ELR (cell line): ENCODE data around the gene PRELID2.
"Not testable (repeated sequence)": the region's sequence is repeated elsewhere in the genome, so short reads cannot be mapped to it uniquely, and the experiment has no call there.

Experiments
- DNase-seq: peaks from one replicate; pipeline ENCODE4 v3.0.0-alpha.2; 2015; ENCODE audit warnings: low read depth

Gene PRELID2

GRCh38 chr5:145743396-145744061, 91.6 kb downstream of the PRELID2 start:
- DNase-seq = no peak

- DNase-seq = no peak
Measured at GRCh38 chr5:145739843-145740242, 95.3 kb downstream of the PRELID2 start.

GRCh38 chr5:145738227-145738626, 96.9 kb downstream of the PRELID2 start:
- no peak for DNase-seq

GRCh38 chr5:145737578-145737977, 97.6 kb downstream of the PRELID2 start:
- no peak for DNase-seq

- not testable (repeated sequence) for DNase-seq
Measured at GRCh38 chr5:145729956-145730355, 105.2 kb downstream of the PRELID2 start.

- no peak for DNase-seq
Measured at GRCh38 chr5:145723516-145723915, 111.6 kb downstream of the PRELID2 start.

- DNase-seq = peak; percentile 56
Measured at GRCh38 chr5:145718956-145719355, 116.2 kb downstream of the PRELID2 start.

GRCh38 chr5:145715412-145715811, 119.7 kb downstream of the PRELID2 start:
- DNase-seq = no peak

- no peak for DNase-seq
Measured at GRCh38 chr5:145712245-145712644, 122.9 kb downstream of the PRELID2 start.

- DNase-seq = no peak
Measured at GRCh38 chr5:145711417-145711816, 123.7 kb downstream of the PRELID2 start.
